ENCODE results near the gene FSTL1.

- TF ChIP-seq CTCF (IDR thresholded peaks at IDR 0.05) = peak; percentile 93
- peak; percentile 29; the same call in 1 of the 2 replicates for TF ChIP-seq POLR2AphosphoS5 (IDR thresholded peaks at IDR 0.05; ENCODE audit: low read depth, low read length)
- TF ChIP-seq REST (IDR thresholded peaks at IDR 0.05; ENCODE audit: low read depth, low read length) = no peak
- TF ChIP-seq SMC3 (IDR thresholded peaks at IDR 0.05; ENCODE audit: low read depth, low read length) = peak; percentile 81
- TF ChIP-seq SIN3A (IDR thresholded peaks at IDR 0.05; ENCODE audit: borderline replicate concordance, low read depth, low read length) = no peak
- TF ChIP-seq EP300 (IDR thresholded peaks at IDR 0.05; ENCODE audit: borderline replicate concordance in 1 of 2, low read depth in 1 of 2, low read length in 1 of 2) = peak in 1 of 2 experiments; percentile 80; a peak in 2 of 4 replicates
- TF ChIP-seq NFIC (IDR thresholded peaks at IDR 0.05; ENCODE audit: borderline replicate concordance) = no peak
- TF ChIP-seq TAF1 (IDR thresholded peaks at IDR 0.05; ENCODE audit: borderline replicate concordance, low read depth, low read length) = peak; percentile 40; the same call in 1 of the 2 replicates
- TF ChIP-seq MAX (IDR thresholded peaks at IDR 0.05; ENCODE audit: low read depth) = peak; percentile 32; the same call in 1 of the 2 replicates
- TF ChIP-seq ZBTB33 (IDR thresholded peaks at IDR 0.05; ENCODE audit: borderline replicate concordance, low read depth) = no peak
- TF ChIP-seq IRF3 (IDR thresholded peaks at IDR 0.05; ENCODE audit: low read depth, low read length) = no peak; the same call in 1 of the 2 replicates
- TF ChIP-seq MXI1 (IDR thresholded peaks at IDR 0.05; ENCODE audit: low read depth, low read length) = peak; percentile 56
These were observed 33.4 kb downstream of the FSTL1 start for GRCh38 chr3:120417272-120417911.

All from SK-N-SH (cell line).